MM.1S (cell line): Measurements from ENCODE around the gene AGBL4.

Experiments used
- DNase-seq: peaks from one replicate; pipeline ENCODE4 v3.0.0-alpha.2; 2015
- H2AFZ ChIP-seq: fragments of 300-600 bp; sonication (generic); 2 replicates; pipeline ENCODE4 v1.6.0; 2016; ENCODE audit warnings: antibody characterized with exemption, low read length
- H3F3A ChIP-seq: fragments of 300-600 bp; sonication (generic); 2 replicates; pipeline ENCODE4 v1.6.1; 2016; ENCODE audit warnings: mild to moderate bottlenecking, antibody characterized with exemption, low read length, moderate library complexity, mixed read lengths; ENCODE audit not compliant: insufficient read depth
- H3K27ac ChIP-seq: fragments of 300-600 bp; sonication (generic); 2 replicates; pipeline ENCODE4 v1.5.1; 2016; ENCODE audit warnings: mild to moderate bottlenecking, low read length
- H3K27me3 ChIP-seq: fragments of 300-600 bp; sonication (generic); replicated peaks from 2 replicates; pipeline ENCODE4 v1.6.0; 2016; ENCODE audit warnings: low read length; ENCODE audit not compliant: insufficient read depth
- H3K36me3 ChIP-seq: fragments of 300-600 bp; sonication (generic); replicated peaks from 2 replicates; pipeline ENCODE4 v1.6.1; 2016; ENCODE audit warnings: mild to moderate bottlenecking, low read length, mixed read lengths; ENCODE audit not compliant: insufficient read depth
- H3K4me1 ChIP-seq: fragments of 300-600 bp; sonication (generic); 2 replicates; pipeline ENCODE4 v1.6.1; 2016; ENCODE audit warnings: low read length, mixed read lengths
- H3K4me2 ChIP-seq: fragments of 300-600 bp; sonication (generic); 2 replicates; pipeline ENCODE4 v1.6.0; 2016; ENCODE audit warnings: low read depth, low read length
- H3K4me3 ChIP-seq: fragments of 300-600 bp; sonication (generic); 2 replicates; pipeline ENCODE4 v1.5.1; 2016; ENCODE audit warnings: low read length, mixed read lengths
- H3K79me2 ChIP-seq: fragments of 300-600 bp; sonication (generic); 2 replicates; pipeline ENCODE4 v1.6.1; 2016; ENCODE audit warnings: mixed run types, low read length, mixed read lengths
- H3K9ac ChIP-seq: fragments of 300-600 bp; sonication (generic); 2 replicates; pipeline ENCODE4 v1.6.1; 2016; ENCODE audit warnings: low read length, mixed read lengths
- H3K9me2 ChIP-seq: fragments of 300-600 bp; sonication (generic); replicated peaks from 2 replicates; pipeline ENCODE4 v1.6.1; 2016; ENCODE audit warnings: mild to moderate bottlenecking, low read length, mixed read lengths; ENCODE audit not compliant: insufficient read depth
- H3K9me3 ChIP-seq: fragments of 300-600 bp; sonication (generic); replicated peaks from 2 replicates; pipeline ENCODE4 v1.6.1; 2016; ENCODE audit warnings: mild to moderate bottlenecking, low read length, mixed read lengths; ENCODE audit not compliant: insufficient read depth
- H4K20me1 ChIP-seq: fragments of 300-600 bp; sonication (generic); 2 replicates; pipeline ENCODE4 v1.6.1; 2016; ENCODE audit warnings: mild to moderate bottlenecking, low read length, moderate library complexity, mixed read lengths; ENCODE audit not compliant: insufficient read depth
- EZH2 ChIP-seq: fragments of 300-600 bp; sonication (generic); optimal IDR thresholded peaks from 2 replicates; pipeline ENCODE3; 2017; ENCODE audit warnings: low read depth, mild to moderate bottlenecking, antibody characterized with exemption, low read length, mixed read lengths
- EZH2phosphoT487 ChIP-seq: fragments of 300-600 bp; sonication (generic); IDR thresholded peaks from 2 replicates; pipeline ENCODE4 v1.6.1; 2018; ENCODE audit warnings: antibody characterized with exemption, low read length
- TF ChIP-seq, protein P1 (sequence below): fragments of 300-600 bp; sonication (generic); IDR thresholded peaks from 2 replicates; pipeline ENCODE4 v1.5.1; 2016; ENCODE audit warnings: antibody characterized with exemption, low read length, mixed read lengths

AGBL4 gene

DNA sequence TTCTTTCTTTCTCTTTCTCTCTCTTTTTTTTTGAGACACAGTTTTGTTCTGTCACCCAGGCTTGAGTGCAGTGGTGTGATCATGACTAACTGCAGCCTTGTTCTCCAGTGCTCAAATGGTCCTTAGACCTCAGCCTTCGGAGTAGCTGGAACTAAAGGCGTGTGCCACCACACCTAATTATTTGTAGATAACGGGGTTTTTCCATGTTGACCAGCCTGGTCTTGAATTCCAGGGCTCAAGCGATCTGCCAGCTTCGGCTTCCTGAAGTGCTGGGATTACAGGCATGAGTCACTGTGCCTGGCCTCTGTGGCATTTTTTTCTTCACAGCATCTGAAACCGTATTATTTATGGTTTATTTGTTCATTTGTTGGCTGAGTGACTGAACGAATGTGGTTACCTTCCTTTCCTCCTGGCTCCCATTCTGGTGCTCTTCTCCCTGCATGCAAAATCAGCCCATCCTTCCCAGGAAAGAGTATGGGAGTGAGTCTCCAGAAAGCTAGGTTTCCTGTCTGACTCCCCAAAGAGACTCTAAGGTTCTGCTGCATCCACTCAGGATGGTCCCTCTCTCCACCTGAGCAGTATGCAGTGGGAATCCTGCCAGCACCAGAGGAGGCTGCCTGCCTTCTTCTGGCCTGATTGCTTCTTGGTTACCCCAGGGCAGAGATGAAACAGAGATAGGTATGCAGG lies 1092.1 kb downstream of the AGBL4 start:
- no peaks in the 10 kb centered on the region for H3K4me1 ChIP-seq
- no peaks in the 10 kb centered on the region for H3K9me2 ChIP-seq
- no peak for DNase-seq
- H3K4me3 ChIP-seq, result no peak overlapping the region
- no peak overlapping the region for H3K4me2 ChIP-seq
- H3F3A ChIP-seq, result no peaks in the 10 kb centered on the region
- H3K9ac ChIP-seq, result no peak overlapping the region
- H2AFZ ChIP-seq, result no peak overlapping the region
- no peaks in the 10 kb centered on the region for H4K20me1 ChIP-seq
- no peak overlapping the region for H3K27ac ChIP-seq
- H3K36me3 ChIP-seq, result no peaks in the 10 kb centered on the region
- H3K79me2 ChIP-seq, result no peaks in the 10 kb centered on the region
- H3K9me3 ChIP-seq, result no peaks in the 10 kb centered on the region
- TF ChIP-seq EZH2 (no peak), EZH2phosphoT487 (no peak)
- TF ChIP-seq, protein P1, sequence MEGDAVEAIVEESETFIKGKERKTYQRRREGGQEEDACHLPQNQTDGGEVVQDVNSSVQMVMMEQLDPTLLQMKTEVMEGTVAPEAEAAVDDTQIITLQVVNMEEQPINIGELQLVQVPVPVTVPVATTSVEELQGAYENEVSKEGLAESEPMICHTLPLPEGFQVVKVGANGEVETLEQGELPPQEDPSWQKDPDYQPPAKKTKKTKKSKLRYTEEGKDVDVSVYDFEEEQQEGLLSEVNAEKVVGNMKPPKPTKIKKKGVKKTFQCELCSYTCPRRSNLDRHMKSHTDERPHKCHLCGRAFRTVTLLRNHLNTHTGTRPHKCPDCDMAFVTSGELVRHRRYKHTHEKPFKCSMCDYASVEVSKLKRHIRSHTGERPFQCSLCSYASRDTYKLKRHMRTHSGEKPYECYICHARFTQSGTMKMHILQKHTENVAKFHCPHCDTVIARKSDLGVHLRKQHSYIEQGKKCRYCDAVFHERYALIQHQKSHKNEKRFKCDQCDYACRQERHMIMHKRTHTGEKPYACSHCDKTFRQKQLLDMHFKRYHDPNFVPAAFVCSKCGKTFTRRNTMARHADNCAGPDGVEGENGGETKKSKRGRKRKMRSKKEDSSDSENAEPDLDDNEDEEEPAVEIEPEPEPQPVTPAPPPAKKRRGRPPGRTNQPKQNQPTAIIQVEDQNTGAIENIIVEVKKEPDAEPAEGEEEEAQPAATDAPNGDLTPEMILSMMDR, result no peak
- H3K27me3 ChIP-seq, result no peaks in the 10 kb centered on the region

DNA sequence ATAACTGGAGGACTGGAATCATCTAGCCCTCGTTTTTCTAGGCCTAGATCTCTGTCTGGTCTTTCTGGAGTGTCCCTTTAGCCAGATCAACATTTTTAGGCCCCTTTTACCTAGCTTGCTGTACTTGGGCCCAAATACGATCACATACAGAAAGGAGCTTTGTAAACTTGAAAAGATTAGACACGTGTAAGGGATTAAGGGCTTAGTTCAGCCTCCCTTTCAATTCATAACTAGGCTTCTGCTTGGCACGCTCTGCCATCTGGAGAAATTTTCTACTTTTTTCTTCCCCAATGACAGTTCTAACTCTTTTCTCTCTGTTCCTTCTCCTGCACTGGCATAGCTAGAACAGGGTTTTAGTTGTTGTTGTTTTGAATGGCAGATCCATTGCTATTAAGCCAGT lies 1093.7 kb downstream of the AGBL4 start:
- H3K9me2 ChIP-seq, result no peaks in the 10 kb centered on the region
- H3K4me2 ChIP-seq, result no peak overlapping the region
- no peak overlapping the region for H3K4me3 ChIP-seq
- H3K4me1 ChIP-seq, result no peaks in the 10 kb centered on the region
- H3K36me3 ChIP-seq, result no peaks in the 10 kb centered on the region
- H3K9ac ChIP-seq, result no peak overlapping the region
- no peaks in the 10 kb centered on the region for H3K27me3 ChIP-seq
- DNase-seq, result no peak
- no peaks in the 10 kb centered on the region for H3K9me3 ChIP-seq
- H2AFZ ChIP-seq, result no peak overlapping the region
- H4K20me1 ChIP-seq, result no peaks in the 10 kb centered on the region
- TF ChIP-seq, protein P1, result no peak
- TF ChIP-seq EZH2 (no peak), EZH2phosphoT487 (no peak)
- no peaks in the 10 kb centered on the region for H3F3A ChIP-seq
- no peaks in the 10 kb centered on the region for H3K79me2 ChIP-seq
- H3K27ac ChIP-seq, result no peak overlapping the region

DNA sequence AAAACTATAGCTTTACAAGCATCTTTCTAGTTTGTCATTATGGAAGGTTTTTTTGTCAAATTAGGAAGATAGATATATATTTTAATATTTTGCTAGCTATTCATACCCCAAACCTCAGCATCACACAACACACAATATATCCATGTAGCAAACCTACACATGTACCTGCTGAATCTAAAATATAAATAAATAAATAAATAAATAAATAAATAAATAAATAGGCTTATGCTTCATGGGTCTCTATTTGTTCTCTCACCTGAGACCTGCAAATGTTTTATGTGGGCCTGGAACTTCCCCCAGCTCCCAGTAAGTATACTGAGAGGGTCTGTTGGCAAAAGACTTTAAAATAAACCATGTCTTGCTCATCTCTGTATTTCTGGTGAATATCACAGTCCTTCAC lies 1099.7 kb downstream of the AGBL4 start:
- Histone ChIP-seq H3K4me1 (peaks cover 14% of the 10 kb centered on the region), H3K4me2 (no peak overlapping the region), H3K79me2 (no peaks in the 10 kb centered on the region), H3K9ac (no peak overlapping the region), H3K9me3 (no peaks in the 10 kb centered on the region), H3K27me3 (no peaks in the 10 kb centered on the region), H3K27ac (no peak overlapping the region), H3K4me3 (no peak overlapping the region), H3F3A (no peaks in the 10 kb centered on the region), H3K36me3 (no peaks in the 10 kb centered on the region), H4K20me1 (no peaks in the 10 kb centered on the region), H3K9me2 (no peaks in the 10 kb centered on the region), H2AFZ (no peak overlapping the region)
- DNase-seq, result no peak
- TF ChIP-seq EZH2phosphoT487, result no peak
- TF ChIP-seq, protein P1, result no peak
- no peak for TF ChIP-seq EZH2
